NCI-H1694 treated with DMSO at 0.1 percent for 48 hours (cell line): ENCODE data around the gene GJC1.

Experiments used
- DNase-seq: peaks from one replicate; lab custom pipeline; 2025; lab: John Stamatoyannopoulos, UW

Gene GJC1

GRCh38 chr17:44801880-44802279, 28.2 kb downstream of the GJC1 start:
- no peak for DNase-seq

DNA sequence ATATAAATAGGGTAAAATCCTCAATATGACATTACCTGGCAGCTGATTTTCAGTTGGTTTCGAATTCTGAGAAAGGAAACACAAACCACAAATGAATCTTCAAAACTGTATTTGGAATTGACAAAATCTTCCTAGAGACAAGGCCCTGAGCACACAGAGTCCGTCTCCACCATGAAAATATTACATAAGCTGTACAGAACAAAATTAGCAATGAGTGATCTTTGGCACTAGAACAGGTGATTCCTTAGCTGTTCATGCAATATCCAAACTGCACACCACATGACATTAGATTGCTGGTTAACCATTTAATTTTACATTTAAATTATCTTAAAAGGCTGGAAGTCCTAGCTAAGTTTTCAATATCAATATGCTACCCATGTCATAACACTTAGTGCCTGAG, 31.7 kb downstream of the GJC1 start:
- DNase-seq: no peak

DNA sequence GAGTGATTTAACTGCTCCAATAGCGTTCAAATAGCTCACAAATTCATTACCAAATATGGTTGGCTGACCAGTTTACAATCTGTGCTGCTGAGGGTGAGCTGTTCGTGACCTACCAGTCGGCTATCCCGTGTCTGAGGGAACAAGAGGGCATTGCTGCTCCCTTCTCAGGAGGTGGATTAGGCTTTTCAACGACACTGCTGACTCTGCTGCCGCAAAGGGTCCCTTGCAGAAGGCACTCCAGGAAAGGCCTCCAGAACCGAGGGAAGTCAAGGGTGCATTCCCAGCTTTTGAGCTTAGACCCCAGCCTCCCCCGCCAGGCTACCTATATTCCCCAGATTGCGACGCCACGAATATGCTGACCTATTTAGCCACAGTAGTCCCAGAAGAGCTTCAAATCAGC, 32.3 kb downstream of the GJC1 start:
- DNase-seq: no peak

DNA sequence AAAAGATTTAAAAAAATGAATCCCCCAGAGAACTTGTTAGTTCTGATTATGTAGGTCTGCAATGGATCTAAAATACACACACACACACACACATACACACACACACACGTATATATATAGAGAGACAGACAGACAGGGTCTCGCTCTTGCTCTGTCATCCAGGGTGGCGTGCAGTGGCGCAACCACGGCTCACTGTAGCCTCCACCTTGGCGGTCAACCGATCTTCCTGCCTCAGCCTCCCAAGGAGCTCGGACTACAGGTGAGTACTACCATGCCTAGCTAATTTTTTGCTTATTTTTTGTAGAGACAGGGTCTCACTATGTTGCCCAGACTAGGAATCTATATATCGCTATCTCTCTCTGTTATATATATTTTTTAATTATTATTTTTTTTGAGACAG, 33.4 kb downstream of the GJC1 start:
- DNase-seq: no peak

DNA sequence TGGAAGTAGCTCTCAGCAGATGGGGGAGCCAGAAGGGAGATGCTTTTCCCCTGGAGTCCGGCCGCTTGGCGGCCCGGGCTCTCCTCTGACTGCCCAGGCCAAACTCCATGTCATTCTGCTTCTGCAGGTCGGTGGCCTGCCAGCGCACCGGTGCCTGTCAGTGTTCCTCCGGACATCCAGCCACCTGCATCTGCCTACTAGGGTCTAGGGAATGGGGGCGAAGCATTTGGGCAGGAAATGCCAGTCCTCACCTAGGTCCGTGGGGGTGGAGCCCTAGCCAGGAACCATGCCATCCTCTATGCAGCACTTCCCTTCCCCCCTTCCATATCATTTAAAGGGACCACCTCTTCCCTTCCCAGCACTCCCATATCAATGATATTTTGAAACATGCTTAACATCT, 34.2 kb downstream of the GJC1 start:
- DNase-seq: no peak

GRCh38 chr17:44795421-44795820, 34.7 kb downstream of the GJC1 start:
- no peak for DNase-seq

GRCh38 chr17:44794851-44795413, 35.2 kb downstream of the GJC1 start:
- DNase-seq: no peak

- DNase-seq: no peak
Measured at GRCh38 chr17:44793885-44794842, 35.9 kb downstream of the GJC1 start.

GRCh38 chr17:44792276-44792675, 37.8 kb downstream of the GJC1 start:
- no peak for DNase-seq

- DNase-seq: no peak
Measured at GRCh38 chr17:44788139-44788538, 41.9 kb downstream of the GJC1 start.

GRCh38 chr17:44787271-44787940, 42.7 kb downstream of the GJC1 start:
- DNase-seq: no peak

DNA sequence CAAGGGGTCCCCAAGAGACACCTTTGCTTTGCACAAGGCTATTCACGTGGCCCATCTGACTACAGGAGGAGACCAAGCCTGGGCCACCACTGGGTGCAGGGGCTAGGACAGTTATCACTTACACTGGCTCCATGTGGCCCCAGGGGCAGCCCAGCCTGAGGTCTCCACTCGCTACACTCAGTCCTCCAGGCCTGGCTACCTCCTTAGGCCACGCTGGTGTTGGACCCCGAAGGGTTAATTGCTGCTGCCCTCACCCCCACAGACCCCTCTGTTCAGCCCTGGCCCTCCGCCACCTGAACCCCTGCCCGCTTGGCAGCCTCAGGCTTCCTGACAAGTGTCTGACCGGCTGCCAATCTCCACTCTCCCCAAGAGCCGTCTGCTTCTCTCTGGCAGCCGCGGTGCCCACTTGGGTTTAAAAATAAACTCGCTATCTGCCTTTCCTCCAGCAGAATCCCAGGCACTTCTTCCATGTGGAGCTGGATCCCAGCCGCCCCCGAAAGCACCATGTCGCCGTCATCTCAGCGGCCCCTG, 43.5 kb downstream of the GJC1 start:
- peak; percentile 62 for DNase-seq

DNA sequence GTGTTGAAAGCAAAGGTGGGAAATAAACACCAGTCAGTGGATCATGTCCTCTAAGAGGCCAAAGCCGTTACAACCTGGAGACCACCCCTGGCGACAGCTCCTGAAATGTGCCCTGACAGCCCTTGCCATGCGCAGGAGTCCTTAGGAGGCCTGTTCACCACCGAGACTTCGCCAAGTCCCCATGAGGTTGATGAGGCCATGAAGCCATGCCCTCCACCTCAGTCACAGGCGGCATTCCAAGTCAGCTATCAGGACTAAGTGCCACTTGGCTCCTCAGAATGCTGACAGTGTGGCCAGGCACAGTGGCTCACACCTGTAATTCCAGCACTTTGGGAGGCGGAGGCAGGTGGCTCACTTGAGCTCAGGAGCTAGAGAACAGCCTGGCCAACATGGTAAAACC, 44.2 kb downstream of the GJC1 start:
- no peak for DNase-seq

DNA sequence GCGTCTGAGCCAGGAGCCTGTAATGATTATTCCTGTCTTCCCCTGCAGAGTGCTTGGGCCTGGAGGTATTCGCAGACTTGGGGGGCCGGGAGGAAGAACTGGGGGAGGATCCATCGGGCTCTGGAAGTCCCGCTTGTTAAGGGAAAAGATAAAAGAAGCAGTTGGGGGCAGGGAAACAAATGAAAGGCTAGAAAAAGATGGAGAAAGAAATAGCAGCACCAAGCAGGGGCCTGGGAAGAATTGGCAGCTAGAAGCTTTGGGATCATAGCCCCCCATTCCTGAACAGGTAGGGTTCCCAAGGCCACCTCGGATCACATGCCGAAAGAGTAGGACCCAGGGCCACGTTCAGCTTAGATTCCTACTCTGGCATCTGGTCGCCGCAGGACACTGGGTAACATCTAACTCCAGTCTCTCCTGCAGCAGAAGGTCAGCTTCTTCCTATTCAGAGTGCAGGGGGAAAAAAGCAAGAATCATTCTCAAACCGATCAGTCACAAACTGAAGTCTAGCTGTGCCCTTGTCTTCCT, 47.7 kb downstream of the GJC1 start:
- DNase-seq: no peak

DNA sequence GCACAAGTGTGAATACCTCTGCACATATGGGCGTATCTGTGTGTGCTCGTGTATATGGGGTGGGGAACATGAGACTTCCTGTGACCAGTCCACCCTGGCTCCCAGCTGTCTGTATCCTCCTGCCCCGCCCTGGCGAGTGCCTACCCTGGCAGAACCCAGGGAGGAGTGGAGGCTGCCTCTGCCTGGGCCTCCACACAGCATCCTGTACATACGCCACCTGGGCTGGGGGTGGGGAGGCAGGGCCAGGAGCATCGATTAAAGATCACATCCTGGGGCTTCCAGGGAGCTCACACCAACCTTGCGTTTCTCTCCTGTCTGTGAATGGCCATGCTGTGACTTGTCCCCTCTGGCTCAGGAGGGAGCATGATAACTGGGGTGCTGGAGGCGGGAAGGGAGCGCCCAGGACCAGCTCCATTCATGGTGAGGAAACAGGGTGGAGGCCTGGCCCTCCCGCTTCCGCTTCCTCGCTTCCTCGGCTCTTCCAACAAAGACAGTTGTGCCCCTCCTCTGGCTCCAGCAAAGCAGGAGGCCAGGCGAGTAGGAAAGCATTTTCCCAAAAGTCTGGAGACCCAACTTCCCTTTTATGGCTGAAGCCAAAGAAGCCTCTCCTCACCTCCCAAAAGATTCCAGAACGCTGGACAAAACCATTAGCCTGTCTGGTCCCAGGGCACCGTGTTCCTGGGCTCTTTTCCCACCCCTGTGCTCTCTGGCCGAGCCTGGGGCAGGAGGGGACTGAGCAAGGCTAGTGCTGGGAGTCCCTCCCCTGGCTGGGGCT, 48.3 kb downstream of the GJC1 start:
- DNase-seq: no peak

- no peak for DNase-seq
Measured at GRCh38 chr17:44780845-44781480, 49.1 kb downstream of the GJC1 start.

DNA sequence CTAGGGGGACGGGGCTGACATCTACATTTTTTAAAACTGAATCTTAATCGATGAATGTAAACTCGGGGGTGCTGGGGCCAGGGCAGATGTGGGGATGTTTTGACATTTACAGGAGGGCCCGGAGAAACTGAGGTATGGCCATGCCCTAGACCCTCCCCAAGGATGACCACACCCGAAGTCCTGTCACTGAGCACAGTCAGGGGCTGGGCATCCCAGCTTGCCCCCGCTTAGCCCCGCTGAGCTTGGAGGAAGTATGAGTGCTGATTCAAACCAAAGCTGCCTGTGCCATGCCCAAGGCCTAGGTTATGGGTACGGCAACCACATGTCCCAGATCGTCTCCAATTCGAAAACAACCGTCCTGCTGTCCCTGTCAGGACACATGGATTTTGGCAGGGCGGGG, 49.9 kb downstream of the GJC1 start:
- no peak for DNase-seq

GRCh38 chr17:44779211-44780025, 50.7 kb downstream of the GJC1 start:
- peak; percentile 79 for DNase-seq

DNA sequence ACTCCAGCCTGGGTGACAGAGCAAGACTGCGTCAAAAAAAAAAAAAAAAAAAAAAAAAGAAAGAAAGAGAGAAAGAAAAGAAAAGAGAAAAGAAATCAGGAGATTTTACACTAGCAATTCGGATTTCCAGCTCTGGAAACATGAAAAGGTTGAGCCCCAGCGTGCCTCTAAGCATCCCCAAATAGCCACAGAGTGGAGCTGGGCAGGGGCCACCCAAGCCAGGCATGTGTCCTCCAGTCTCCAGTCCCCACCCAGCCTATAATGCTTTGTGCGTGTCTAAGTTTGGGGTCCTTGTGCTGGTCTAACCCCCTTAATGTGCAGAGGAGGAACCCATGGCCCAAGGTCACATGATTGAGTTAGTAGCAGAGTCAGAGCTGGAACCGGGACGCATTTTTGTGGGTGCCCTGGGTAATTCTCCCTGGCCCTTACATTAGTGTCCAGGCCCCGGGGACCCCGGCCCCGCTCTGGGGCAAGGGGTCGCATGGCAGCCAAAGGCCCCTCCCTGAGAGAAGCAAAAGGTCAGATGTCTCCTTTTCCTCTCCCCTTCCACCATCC, 51.4 kb downstream of the GJC1 start:
- no peak for DNase-seq
